ENCODE data around the gene GEN1. TPM values are rescaled to one million over a fixed set of nuclear protein-coding genes. Genes with fewer than 3 reads are reported as not detected.
A peak's percentile ranks its signal among the peaks of the same experiment; 100 is the strongest.

GEN1 gene
- total and polyA plus RNA-seq, 5 donors: 1.5 to 5.5 (median 4.0) TPM

DNA sequence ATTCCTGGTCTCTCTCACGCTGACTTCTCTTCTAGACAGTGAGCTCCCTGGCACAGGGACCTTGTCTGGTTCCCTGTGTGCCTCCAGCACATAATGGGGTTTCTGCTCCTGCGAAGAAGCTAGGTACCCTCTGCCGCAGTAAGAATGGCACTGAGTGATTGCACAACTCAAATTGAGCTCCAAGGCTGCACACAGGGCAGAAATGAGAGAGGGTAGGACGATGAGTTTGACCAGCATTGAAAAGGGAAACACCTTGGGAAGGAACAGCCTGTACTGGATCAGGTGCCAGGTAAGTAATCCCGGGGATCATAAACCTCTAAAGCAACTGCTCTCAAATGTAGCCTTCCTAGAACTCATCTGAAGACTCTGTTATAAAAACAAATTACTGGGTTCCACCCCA, 41.4 kb downstream of the GEN1 start:
- no peak overlapping the region for H3K4me3 ChIP-seq (ENCODE audit: low read length)
- ATAC-seq (no peak), DNase-seq (no peak)
- no peaks in the 10 kb centered on the region for H3K9me3 ChIP-seq (ENCODE audit: control insufficient read depth, low read length)
- intact Hi-C loops (cut with DNase I): no loop called here
- no peaks in the 10 kb centered on the region for H3K27me3 ChIP-seq (ENCODE audit: control insufficient read depth, insufficient read depth)
- peaks cover 3% of the 10 kb centered on the region for H3K4me1 ChIP-seq (ENCODE audit: control insufficient read depth, insufficient read depth, low read length)
- WGBS: 91% methylated on average over 5 of the region's 5 CpGs
- no peak overlapping the region for H3K27ac ChIP-seq (ENCODE audit: low read length)

DNA sequence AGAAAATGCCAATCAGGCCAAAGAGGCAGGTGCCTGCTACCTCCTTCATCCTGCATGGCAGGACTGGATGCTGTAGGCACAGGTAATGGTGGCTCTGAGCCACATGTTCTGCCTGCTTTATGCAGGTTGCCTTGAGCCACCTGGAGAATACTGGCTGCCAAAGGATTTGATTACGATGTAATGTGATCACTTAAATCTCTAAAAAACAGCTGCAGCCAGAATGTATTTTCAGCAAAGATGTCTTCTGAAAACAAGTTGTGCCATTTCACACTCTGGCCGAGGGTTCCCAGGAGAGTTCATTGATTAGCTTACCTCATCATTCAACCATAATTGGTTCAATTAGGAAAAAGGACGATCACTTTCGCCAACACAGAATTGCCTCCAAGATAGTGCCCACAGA, 44.4 kb downstream of the GEN1 start:
- Histone ChIP-seq H3K4me1 (ENCODE audit: control insufficient read depth, insufficient read depth, low read length) (peaks cover 7% of the 10 kb centered on the region), H3K9me3 (ENCODE audit: control insufficient read depth, low read length) (no peaks in the 10 kb centered on the region), H3K27me3 (ENCODE audit: control insufficient read depth, insufficient read depth) (no peaks in the 10 kb centered on the region), H3K4me3 (ENCODE audit: low read length) (no peak overlapping the region), H3K27ac (ENCODE audit: low read length) (no peak overlapping the region)
- 90% methylated on average over 4 of the region's 4 CpGs for WGBS
- intact Hi-C loops (cut with DNase I): no loop called here
- DNase-seq (no peak), ATAC-seq (no peak)

DNA sequence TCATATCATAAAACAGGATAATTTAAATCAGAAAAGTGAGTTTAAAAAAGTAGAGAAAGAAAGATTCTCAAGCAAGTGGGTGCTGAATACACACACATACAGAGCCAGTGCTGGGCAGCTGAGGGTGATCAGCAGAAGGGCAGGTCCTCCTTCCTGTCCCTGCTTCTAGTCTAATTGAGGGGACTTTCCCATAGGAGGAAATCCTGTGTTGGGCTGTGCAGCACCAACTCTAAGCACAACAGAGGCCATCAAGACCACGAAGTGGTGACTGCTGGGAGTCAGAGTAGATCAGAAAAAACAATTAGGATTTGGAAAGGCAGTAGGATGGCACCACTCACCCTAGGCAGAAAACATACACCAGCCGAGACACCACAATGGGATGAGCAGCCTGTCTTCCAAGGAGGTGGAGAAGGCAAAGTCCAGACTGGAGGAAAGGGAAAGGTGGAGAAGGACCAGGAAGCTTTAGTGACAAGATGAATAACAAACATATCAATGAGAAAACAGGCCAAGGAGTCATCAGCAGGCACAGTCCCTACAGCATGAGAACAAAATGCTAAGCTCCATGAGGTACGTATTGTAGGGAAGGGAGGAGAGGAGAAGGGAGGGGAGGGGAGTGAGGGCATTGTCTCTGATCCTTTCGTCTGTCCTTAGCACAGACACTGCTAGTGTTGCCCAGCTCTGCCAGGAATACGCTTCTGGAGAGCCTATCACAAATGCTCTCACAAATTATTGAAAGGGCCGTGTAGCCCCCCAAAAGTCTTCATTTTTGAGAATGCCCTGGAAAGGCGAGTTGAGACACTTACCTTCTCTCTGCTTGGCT, 45.6 kb downstream of the GEN1 start:
- intact Hi-C loops (cut with DNase I): no loop called here
- H3K4me1 ChIP-seq (ENCODE audit: control insufficient read depth, insufficient read depth, low read length): peaks cover 7% of the 10 kb centered on the region
- 59% methylated on average over 7 of the region's 7 CpGs for WGBS
- no peak overlapping the region for H3K4me3 ChIP-seq (ENCODE audit: low read length)
- no peaks in the 10 kb centered on the region for H3K9me3 ChIP-seq (ENCODE audit: control insufficient read depth, low read length)
- ATAC-seq: peak; percentile 57 to 75
- DNase-seq: no peak
- no peaks in the 10 kb centered on the region for H3K27me3 ChIP-seq (ENCODE audit: control insufficient read depth, insufficient read depth)
- H3K27ac ChIP-seq (ENCODE audit: low read length): peak overlapping the region; percentile 72

GRCh38 chr2:17800219-17800618, 46.3 kb downstream of the GEN1 start:
- Histone ChIP-seq H3K4me3 (ENCODE audit: low read length) (no peak overlapping the region), H3K9me3 (ENCODE audit: control insufficient read depth, low read length) (no peaks in the 10 kb centered on the region), H3K27ac (ENCODE audit: low read length) (peak overlapping the region; percentile 85), H3K4me1 (ENCODE audit: control insufficient read depth, insufficient read depth, low read length) (peaks cover 7% of the 10 kb centered on the region), H3K27me3 (ENCODE audit: control insufficient read depth, insufficient read depth) (no peaks in the 10 kb centered on the region)
- intact Hi-C loops (cut with DNase I): no loop called here
- peak in 1 of 3 donors; percentile 59 for DNase-seq
- ATAC-seq: peak; percentile 84
- WGBS: 33% methylated on average over 5 of the region's 5 CpGs

GRCh38 chr2:17800693-17801458, 46.9 kb downstream of the GEN1 start:
- DNase-seq: no peak
- peaks cover 7% of the 10 kb centered on the region for H3K4me1 ChIP-seq (ENCODE audit: control insufficient read depth, insufficient read depth, low read length)
- H3K9me3 ChIP-seq (ENCODE audit: control insufficient read depth, low read length): no peaks in the 10 kb centered on the region
- no peak overlapping the region for H3K4me3 ChIP-seq (ENCODE audit: low read length)
- H3K27me3 ChIP-seq (ENCODE audit: control insufficient read depth, insufficient read depth): no peaks in the 10 kb centered on the region
- ATAC-seq: no peak
- 93% methylated on average over 1 of the region's 1 CpG for WGBS
- H3K27ac ChIP-seq (ENCODE audit: low read length): peak overlapping the region; percentile 68
- intact Hi-C loops (cut with DNase I): no loop called here

DNA sequence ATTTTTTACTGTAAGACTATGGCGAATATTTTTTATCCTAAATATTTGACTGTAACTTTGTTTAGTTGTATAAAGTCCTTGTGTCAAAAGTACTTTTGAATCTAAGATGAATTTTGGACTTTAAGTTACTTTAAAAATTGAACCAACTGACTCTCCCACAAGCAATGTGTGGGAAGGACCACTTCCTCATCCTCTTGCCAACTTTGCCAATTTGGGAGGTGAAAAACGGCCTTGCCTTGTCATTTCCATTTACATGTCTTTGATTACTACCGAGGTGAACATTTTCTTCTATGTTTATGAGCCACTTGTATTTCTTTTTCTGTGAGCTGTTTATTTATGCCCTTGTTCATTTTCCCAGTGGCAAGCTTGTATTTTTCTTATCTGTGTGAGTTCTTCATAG, 49.6 kb downstream of the GEN1 start:
- WGBS: 66% methylated on average over 3 of the region's 3 CpGs
- Histone ChIP-seq H3K9me3 (ENCODE audit: control insufficient read depth, low read length) (no peaks in the 10 kb centered on the region), H3K4me1 (ENCODE audit: control insufficient read depth, insufficient read depth, low read length) (peaks cover 7% of the 10 kb centered on the region), H3K27ac (ENCODE audit: low read length) (no peak overlapping the region), H3K4me3 (ENCODE audit: low read length) (no peak overlapping the region), H3K27me3 (ENCODE audit: control insufficient read depth, insufficient read depth) (no peaks in the 10 kb centered on the region)
- ATAC-seq (no peak), DNase-seq (no peak)
- intact Hi-C loops (cut with DNase I): no loop called here

GRCh38 chr2:17804358-17804757, 50.4 kb downstream of the GEN1 start:
- DNase-seq: no peak
- H3K4me1 ChIP-seq (ENCODE audit: control insufficient read depth, insufficient read depth, low read length): peaks cover 4% of the 10 kb centered on the region
- intact Hi-C loops (cut with DNase I): no loop called here
- no peak overlapping the region for H3K27ac ChIP-seq (ENCODE audit: low read length)
- no peak for ATAC-seq
- 56% methylated on average over 3 of the region's 3 CpGs for WGBS
- H3K27me3 ChIP-seq (ENCODE audit: control insufficient read depth, insufficient read depth): no peaks in the 10 kb centered on the region
- no peaks in the 10 kb centered on the region for H3K9me3 ChIP-seq (ENCODE audit: control insufficient read depth, low read length)
- no peak overlapping the region for H3K4me3 ChIP-seq (ENCODE audit: low read length)

- no peaks in the 10 kb centered on the region for H3K9me3 ChIP-seq (ENCODE audit: control insufficient read depth, low read length)
- H3K4me3 ChIP-seq (ENCODE audit: low read length): no peak overlapping the region
- DNase-seq (no peak), ATAC-seq (peak in 1 of 2 donors; percentile 18)
- intact Hi-C loops (cut with DNase I): no loop called here
- 52% methylated on average over 2 of the region's 2 CpGs for WGBS
- no peak overlapping the region for H3K27ac ChIP-seq (ENCODE audit: low read length)
- H3K27me3 ChIP-seq (ENCODE audit: control insufficient read depth, insufficient read depth): no peaks in the 10 kb centered on the region
- H3K4me1 ChIP-seq (ENCODE audit: control insufficient read depth, insufficient read depth, low read length): peaks cover 4% of the 10 kb centered on the region
These were observed 51.2 kb downstream of the GEN1 start for GRCh38 chr2:17805166-17805565.

- DNase-seq (no peak), ATAC-seq (peak in 1 of 2 donors; percentile 35)
- 91% methylated on average over 8 of the region's 8 CpGs for WGBS
- H3K27me3 ChIP-seq (ENCODE audit: control insufficient read depth, insufficient read depth): no peaks in the 10 kb centered on the region
- intact Hi-C loops (cut with DNase I): no loop called here
- no peak overlapping the region for H3K4me3 ChIP-seq (ENCODE audit: low read length)
- no peak overlapping the region for H3K27ac ChIP-seq (ENCODE audit: low read length)
- no peaks in the 10 kb centered on the region for H3K9me3 ChIP-seq (ENCODE audit: control insufficient read depth, low read length)
- peaks cover 2% of the 10 kb centered on the region for H3K4me1 ChIP-seq (ENCODE audit: control insufficient read depth, insufficient read depth, low read length)
These were observed 51.9 kb downstream of the GEN1 start for GRCh38 chr2:17805717-17806363.

DNA sequence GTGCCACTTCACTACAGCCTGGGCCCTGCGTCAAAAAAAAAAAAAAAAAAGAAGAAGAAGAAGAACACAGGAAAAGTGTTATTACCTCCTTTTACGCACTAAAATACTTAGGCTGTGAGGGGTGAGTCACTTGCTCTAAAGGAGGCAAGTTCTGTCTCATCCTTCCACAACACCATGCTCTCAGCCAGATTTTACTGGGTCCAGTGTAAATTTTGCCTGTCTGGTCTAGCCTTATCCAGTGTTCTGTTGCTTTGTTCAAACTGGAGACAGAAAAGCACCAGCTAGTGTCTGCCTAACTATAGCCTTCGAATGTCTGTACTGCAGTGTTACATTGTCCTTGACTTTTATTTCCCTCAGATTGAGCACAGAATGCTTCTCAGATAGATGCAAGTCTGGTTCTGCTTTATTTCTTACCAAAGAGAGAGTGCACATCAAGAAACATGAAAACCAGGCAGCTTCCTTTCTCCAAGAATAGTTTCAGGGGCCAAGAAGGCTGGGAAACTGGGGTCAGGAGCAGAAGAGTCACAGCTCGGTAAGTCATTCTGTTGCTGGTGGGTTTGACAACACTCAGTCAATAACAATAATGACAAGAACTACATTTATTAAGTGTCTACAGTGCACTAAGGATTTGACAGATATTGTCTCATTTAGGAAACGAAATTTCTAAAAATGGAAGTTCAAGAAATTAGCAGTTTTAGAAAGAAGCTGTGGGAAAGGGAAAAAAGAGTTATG, 59.2 kb downstream of the GEN1 start:
- H3K9me3 ChIP-seq (ENCODE audit: control insufficient read depth, low read length): no peaks in the 10 kb centered on the region
- H3K27ac ChIP-seq (ENCODE audit: low read length): peak overlapping the region; percentile 55
- no peaks in the 10 kb centered on the region for H3K4me1 ChIP-seq (ENCODE audit: control insufficient read depth, insufficient read depth, low read length)
- ATAC-seq (peak; percentile 59 to 64), DNase-seq (no peak)
- no peaks in the 10 kb centered on the region for H3K27me3 ChIP-seq (ENCODE audit: control insufficient read depth, insufficient read depth)
- intact Hi-C loops (cut with DNase I): no loop called here
- 57% methylated on average over 5 of the region's 5 CpGs for WGBS
- no peak overlapping the region for H3K4me3 ChIP-seq (ENCODE audit: low read length)

All from right cardiac atrium (tissue), 5 donors.